Hematopoietic multipotent progenitor cell treated with erythropoietin and hydrocortisone succinate and interleukin-3 and kit ligand, for 4 days (in vitro differentiated cells): ENCODE data around the gene KAZN.
A peak's percentile ranks its signal among the peaks of the same experiment; 100 is the strongest.
"Not testable (repeated sequence)": the region's sequence is repeated elsewhere in the genome, so short reads cannot be mapped to it uniquely, and the experiment has no call there.

ENCODE experiments used
- DNase-seq: peaks from one replicate; pipeline ENCODE4 v3.0.0-alpha.2; 2015

Gene KAZN

GRCh38 chr1:14598498-14599182, at the start of gene KAZN:
Gene KAZN (plus strand): TSS chr1:14598685.
- DNase-seq, result no peak

- DNase-seq, result no peak
Observed at GRCh38 chr1:14549897-14550620, 48.4 kb upstream of the KAZN start.

- DNase-seq, result no peak
Observed at GRCh38 chr1:14551386-14551785, 47.1 kb upstream of the KAZN start.

GRCh38 chr1:14552246-14552965, 46.1 kb upstream of the KAZN start:
- no peak for DNase-seq

- no peak for DNase-seq
Observed at GRCh38 chr1:14553711-14554110, 44.8 kb upstream of the KAZN start.

- no peak for DNase-seq
Observed at GRCh38 chr1:14555091-14555490, 43.4 kb upstream of the KAZN start.

GRCh38 chr1:14561014-14561693, 37.3 kb upstream of the KAZN start:
- no peak for DNase-seq

- DNase-seq, result no peak
Observed at GRCh38 chr1:14565090-14565489, 33.4 kb upstream of the KAZN start.

GRCh38 chr1:14567056-14567455, 31.4 kb upstream of the KAZN start:
- peak; percentile 2 for DNase-seq

GRCh38 chr1:14567903-14568302, 30.6 kb upstream of the KAZN start:
- no peak for DNase-seq

GRCh38 chr1:14568716-14569355, 29.6 kb upstream of the KAZN start:
- peak; percentile 6 for DNase-seq

GRCh38 chr1:14570514-14570913, 28.0 kb upstream of the KAZN start:
- no peak for DNase-seq

DNA sequence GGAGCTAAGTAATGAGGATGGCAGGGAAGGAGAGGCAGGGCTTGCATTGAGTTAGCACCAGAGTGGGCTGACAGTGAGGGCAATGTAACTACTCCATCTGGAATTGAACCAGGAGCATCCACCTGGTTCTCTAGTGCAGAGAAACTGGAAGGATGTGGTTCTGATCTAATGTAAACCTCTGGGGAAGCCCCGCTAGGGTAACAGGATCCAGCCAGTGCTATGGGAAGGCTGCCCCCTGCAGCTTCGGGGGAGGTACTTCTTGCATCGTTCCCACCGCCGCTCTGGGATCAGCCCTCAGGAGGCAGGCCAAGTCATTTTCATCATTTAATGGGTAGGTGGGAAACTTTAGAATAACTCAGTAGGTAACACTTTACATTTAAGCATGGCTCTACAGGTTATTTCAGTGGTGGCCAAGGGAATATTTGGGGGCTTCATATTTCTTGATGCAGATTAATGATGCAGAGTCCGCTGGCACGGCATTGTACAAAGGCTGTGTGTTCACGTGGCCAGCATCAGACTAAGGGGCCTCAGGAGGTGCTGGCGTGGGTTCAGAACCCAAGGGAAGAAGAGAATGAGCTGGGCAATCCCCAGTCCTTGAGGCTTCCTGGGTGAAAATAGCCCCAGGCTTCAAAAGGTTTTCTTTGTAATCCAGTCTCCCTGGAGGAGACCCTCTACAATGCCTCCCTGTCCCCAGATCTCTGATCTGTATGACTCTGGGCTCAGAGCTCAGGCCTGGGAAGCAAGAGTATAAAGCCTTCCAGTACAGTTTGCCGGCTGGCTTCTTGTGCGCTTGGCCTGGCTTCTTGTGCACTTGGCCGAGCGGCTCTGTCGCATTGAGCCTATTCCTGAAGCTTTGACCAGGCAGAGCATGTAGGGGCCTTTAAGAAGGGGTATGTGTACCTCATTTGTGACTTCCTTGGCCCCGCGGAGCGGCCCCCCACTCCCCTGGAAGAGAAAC, 26.4 kb upstream of the KAZN start:
- peak; percentile 10 for DNase-seq

DNA sequence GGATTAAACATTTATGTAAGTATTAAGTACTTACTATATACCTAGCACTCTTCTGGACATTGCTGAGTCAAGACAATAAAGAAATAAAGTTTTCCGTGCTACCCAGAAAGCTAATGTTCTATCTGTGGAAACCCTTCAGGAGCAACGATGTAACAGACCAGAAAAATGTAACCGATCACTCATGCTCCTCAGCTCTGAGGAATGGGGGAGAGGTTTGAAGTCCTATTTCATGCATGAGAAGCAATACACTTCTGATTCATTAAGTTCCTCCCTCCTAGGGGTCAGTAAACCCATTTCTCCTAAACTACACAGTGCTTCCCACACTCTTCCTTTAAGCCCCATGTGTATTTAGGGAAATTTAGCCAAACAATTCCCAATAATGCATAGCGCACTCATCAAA, 25.6 kb upstream of the KAZN start:
- no peak for DNase-seq

DNA sequence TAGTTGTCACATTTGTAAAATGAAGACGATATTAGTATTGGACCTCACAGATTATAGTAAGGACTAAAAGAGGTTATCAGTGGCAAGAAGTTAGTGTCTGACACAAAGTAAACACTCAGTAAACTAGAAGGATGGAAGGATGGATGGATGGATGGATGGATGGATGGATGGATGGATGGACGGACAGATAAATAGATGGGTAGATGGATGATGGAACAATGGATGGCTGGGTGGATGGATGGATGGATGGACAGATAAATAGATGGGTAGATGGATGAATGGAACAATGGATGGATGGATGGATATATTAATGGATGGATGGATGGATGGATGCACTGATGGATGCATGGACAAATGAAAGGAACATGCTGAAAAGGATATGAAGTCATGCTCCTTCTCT, 22.3 kb upstream of the KAZN start:
- no peak for DNase-seq

DNA sequence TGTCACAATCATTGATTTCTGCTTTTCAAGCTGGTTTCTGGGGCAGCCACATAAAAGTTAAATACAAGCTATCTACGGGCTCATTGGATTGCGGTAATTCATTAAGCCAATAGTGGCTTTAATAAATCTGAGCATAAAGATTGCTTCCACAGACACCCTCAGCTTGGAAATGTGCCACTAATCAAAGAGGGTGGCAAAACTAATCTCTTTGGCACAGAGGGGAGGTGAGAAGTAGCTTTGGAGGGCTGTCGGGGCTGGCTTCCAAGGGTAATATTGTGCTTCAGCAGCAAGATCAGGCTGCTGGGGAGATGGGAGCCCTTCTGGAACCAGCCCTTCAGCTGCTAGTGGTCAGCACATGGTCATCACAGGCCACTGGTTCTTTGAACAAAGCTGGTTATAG, 21.2 kb upstream of the KAZN start:
- DNase-seq, result no peak

DNA sequence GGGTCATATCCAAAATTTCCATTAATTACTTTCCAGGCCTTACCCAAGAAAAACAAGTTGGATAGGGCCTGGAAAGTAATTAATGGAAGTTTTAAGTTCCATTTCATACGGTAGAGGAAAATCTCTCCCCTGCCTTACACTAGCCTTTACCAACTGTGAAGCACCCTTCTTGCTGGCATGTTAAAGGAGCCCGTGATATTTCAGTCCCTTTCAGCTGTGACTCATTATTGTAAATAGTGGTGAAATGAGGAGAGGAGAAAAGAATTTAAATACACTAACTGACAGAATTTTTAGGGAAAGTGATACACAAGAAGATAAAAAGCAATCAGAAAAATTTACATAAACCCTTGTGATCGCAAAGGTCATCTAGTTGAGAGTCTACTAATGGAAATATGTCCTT, 20.3 kb upstream of the KAZN start:
- DNase-seq, result no peak

DNA sequence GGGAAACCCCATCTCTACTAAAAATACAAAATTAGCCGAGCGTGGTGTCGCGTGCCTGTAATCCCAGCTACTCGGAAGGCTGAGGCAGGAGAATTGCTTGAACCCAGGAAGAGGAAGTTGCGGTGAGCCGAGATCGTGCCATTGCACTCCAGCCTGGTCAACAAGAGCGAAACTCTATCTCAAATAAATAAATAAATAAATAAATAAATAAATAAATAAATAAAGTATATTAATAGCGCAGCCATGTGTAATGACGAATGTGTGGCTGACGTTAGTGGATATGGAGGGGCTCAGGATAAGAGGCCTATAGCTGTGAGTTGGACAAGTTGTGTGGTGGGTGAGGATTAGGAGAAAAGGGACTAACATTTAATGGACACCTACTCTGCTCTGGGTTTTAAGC, 18.2 kb upstream of the KAZN start:
- not testable (repeated sequence) for DNase-seq

DNA sequence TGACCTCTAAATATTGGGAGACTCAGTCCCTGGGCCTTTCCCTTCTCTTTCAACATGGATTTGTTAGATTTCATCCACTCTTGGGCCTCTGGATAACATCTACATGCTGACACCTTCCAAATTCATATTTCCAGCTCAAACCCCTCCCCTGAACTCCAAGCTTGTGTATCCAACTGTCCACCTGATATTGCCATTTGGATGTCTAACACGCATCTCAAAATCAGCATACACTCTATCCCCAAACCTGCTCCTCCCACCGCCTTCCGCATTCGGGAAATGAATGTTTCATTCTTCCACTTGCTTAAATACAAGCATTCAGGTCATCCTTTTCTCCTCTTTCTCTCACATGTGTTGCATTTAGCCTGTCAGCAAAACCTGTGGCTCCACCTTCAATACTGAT, 17.5 kb upstream of the KAZN start:
- DNase-seq, result no peak

GRCh38 chr1:14583788-14584187, 14.7 kb upstream of the KAZN start:
- no peak for DNase-seq

DNA sequence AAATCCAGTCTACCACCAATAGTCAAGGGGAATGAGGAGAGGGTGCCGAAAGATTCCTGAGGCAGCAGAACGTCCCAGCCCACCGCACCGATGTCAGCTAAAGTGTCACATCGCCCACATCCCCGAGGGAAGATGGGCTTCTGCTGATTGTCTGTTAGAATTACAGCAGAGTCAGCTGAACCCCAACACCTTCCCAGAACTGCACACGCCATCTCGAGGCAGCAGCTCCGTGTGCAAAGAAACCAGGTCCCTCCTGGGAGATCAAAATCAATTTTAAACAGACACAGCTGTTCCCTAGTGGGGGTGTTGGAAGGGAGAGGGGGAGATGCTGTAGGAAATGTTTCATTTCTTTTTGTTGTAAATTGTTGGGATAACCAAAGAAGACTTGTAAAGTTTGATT, 12.8 kb upstream of the KAZN start:
- no peak for DNase-seq
